Vagina (tissue), 2 donors: ENCODE measurements around the gene SLITRK2.

Experiments used
- CTCF ChIP-seq, 3 experiments: fragments of 450-650 bp in 2 of 3; fragments of 200-600 bp in 1 of 3; sonication (generic) in 1 of 3; IDR thresholded peaks; one replicate each; pipeline ENCODE4 v1.5.1; 2017 to 2019; ENCODE audit warnings: antibody characterized with exemption in 3 of 3, mild to moderate bottlenecking in 2 of 3, moderate library complexity in 2 of 3
- POLR2AphosphoS5 ChIP-seq, 2 donors: sonication (generic); formaldehyde crosslinking; IDR thresholded peaks; one replicate each; pipeline ENCODE4 v1.9.0; 2017; ENCODE audit warnings: antibody characterized with exemption in 2 of 2, mild to moderate bottlenecking in 2 of 2, low read depth in 1 of 2; ENCODE audit not compliant: insufficient read depth in 1 of 2

- TF ChIP-seq CTCF (IDR thresholded peaks at IDR 0.05) (no peak), POLR2AphosphoS5 (IDR thresholded peaks at IDR 0.05; ENCODE audit: insufficient read depth in 1 of 2, low read depth in 1 of 2) (no peak)
Observed at GRCh38 chrX:145816601-145817315, 871 bp upstream of the SLITRK2 start.
